Stimulated activated CD8-positive, alpha-beta memory T cell treated with anti-CD3 and anti-CD28 coated beads, Interleukin-15, amount 100 ng/mL, for 24 hours (primary cell): ENCODE results near the gene DOCK10.

Experiments used
- DNase-seq: peaks from one replicate; pipeline ENCODE4 v3.0.0-alpha.2; 2020; ENCODE audit warnings: low read depth

Gene DOCK10

DNA sequence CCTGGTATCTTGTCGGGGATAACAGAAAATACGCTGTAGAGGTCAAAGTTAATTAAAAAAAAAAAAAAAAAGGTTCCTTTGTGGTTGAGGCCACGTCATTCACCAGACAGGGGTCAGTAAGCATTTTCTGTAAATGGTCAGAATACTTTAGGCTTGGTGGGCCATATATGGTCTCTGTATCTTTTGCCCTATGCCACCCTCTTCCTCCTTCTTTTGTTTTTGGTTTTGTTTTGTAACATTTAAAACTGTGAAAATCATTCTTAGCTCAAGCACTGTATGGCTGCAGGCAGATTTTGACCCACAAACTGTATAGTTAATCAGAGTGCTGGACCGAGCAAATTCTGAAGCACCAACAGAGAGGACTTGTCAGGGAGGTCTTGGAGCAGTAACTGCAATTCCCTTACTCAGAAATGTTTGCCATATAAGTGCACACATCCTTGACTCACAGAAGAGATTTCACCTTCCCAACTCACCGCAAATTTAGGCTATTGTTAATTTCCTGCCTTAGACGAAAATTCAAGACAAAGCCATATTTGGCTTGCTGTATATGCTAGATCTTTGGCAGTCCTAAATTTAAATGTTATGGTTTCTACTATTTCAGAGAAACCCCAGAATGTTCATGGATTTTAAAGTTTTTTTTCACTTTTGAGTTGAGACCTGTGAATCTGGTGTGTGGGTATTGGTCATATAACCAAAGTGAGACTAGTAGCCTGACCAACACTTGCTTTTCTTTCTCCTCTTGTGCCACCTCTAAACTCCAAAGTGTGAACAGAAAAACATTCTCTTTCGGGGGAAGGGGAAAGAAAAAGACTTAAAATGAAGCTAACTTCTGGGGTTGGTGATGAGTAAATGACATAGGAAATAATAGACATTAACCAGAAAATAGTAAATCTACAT, 65.4 kb downstream of the DOCK10 start:
- no peak for DNase-seq

DNA sequence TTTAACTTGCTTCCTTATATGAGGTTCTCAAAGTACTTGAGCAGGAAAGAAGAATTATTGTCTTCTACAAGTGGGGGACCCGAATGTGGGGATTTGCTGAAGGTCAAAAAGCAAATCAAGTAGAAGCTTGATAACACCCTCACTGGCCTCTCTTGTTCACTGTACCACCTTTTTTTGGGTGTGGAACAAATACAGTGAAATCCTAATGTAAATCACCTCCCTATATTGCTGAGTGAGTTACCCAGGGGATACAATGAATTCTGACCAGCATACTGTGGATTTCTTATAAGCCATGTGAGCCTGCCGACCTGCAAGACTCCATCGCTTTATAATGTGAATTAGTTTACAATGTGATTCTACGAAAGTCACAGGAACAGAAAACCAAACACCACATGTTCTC, 66.5 kb downstream of the DOCK10 start:
- DNase-seq, result no peak

DNA sequence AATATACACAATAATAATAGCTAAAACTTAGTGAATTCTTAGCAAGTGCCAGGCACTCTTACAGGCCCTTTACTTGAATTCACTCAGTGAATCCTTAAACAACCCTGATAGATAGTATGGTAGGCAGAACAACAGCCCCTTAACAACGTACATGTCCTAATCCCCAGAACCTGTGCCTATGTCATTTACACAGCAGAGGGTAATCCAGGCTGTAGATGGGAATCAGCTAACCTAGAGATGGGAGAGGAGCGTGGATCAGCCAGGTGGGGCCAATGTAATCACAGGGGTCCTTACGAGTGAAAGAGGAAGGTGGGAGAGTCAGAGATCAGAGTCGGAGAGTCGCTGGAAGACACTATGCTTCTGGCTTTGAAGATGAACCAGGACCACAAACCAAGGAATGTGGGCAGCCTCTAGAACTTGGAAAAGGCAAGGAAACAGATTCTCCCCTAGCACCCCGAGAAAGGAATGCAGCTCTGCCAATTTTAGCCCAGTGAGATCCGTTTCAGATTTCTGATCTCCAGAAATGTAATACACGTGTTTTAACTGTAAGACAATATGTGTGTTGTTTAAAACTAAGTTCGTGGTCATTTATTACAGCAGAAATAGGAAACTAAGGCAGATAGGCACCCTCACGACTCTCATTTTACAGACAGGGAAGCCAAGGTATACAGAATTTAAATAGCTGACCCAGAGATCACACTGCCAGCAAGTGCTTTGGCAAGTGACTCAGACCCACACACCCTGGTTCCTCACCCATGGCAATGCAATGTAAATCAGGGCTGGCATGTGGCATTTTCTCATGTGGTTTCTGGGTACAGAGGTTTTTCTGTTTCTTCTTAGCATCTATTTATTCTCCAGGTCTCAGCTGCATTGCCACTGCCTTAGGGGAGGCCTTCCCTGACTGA, 68.9 kb downstream of the DOCK10 start:
- DNase-seq, result no peak

DNA sequence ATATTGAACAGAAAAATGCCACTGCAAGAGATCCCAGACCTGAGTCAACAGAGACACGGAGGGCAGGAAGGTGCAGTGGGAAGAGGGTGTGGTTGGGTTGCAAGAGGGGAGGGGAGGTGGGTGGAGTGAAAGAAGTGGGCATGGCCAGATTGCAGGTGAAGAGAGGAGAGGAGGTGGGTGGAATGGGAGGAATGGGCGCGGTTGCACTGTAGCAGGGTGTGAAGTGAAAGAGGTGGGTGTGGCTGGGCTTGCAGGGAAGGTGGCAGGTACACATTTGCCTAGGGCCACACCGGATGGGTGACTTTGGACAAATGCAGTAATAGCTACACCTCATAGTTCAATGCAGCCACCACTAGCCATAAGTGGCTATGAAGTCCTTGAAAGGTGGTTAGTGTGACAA, 71.1 kb downstream of the DOCK10 start:
- DNase-seq, result no peak

DNA sequence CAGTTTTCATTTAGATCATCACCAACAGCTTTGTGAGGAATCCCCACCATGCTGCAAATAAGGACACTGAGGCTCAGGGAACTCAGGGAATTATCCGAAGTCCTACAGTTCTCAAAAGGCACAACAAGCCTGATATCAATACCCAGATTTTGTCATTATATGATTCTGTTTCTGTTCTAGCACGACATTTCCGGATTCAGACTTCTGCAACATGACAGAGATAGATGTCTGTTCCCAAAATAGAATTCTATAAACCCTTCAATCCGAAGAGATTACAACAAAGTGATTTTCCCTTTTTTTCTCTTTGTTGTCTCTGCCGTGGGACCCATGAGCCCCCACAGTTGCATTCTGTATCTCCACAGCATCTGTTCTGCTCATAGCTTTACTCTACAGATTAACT, 72.0 kb downstream of the DOCK10 start:
- no peak for DNase-seq

DNA sequence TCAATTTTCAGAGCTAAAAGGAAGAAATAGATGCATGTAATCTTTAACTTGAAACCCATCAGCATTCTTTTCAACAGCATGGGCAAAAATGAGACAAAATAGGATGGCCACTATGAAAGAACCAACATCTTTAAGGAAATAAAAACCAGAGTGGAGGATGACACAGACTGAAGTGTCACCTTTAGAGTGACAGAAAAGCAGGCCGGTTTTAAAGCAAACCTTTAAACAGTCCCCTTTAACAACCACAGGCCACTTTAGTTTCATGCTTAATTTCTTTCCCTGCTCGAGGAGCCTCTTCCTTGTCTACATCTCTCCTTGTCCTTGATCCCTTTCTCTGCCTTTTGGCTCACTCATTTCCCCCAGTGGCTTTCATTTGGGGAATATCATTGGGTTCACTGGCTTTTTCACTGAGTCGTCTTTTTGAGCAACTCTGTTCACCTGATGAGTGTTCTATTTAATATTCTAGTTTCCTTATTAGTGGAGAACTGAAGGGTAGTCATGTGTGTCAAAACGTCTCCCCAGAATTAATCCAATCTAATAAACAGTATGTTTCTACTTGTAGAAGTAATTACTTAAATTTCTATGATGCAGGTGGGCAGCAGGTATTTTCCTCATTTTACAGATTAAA, 72.5 kb downstream of the DOCK10 start:
- no peak for DNase-seq

DNA sequence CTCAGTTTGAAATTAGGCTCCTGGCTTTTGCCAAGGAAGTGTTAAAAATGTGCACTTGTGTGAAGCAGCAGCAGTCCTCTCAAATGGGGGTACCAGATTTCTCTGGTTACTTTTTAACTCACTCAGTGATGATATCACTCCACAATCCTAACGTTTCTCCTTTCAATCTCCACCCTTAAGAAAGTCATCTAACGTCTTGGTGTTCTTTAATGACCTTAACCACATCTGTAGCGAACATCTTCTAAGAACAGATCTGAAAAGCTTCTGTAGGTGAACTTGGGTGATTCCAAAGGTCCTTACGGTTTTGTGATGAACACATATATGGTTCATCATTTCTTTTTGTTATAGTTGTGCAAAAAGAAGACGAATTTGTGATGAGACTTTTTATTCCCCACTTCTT, 73.2 kb downstream of the DOCK10 start:
- DNase-seq, result no peak

DNA sequence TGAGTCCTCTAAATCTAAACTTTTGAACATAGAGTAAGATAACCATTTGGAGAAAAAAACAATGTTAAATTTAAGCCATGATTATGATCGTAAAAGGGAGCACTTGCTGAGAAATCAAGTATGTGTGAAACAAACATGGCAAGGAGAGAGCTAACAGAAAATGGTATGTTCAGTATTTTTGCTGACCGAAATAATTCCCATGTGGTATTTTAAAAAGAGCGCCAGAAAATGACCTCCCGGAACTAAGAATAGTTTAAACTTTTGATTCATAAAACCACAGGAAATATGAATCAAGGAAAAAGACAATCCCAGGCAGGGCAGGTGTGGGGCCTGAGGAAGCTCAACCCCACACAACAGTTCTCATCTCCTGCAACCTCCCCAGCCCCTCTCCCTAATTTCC, 74.2 kb downstream of the DOCK10 start:
- no peak for DNase-seq

DNA sequence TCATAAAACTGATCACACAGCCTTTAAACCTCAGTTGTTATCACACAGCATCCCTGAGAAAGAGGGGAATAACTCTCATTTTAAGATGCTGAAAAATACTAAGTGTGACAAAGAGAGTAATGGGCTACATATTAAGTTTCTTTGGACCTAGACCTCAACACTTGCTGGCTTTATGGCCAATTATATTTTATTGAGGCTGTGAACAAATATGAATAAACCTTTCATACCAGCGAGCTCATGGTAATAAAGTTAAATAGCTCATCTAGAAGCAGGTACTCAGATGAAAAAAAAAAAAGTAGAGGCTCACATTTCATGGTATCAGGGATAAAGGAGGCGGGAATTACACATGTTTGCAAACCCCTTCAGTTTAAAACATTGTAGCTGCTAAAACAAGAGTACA, 75.7 kb downstream of the DOCK10 start:
- DNase-seq, result no peak

DNA sequence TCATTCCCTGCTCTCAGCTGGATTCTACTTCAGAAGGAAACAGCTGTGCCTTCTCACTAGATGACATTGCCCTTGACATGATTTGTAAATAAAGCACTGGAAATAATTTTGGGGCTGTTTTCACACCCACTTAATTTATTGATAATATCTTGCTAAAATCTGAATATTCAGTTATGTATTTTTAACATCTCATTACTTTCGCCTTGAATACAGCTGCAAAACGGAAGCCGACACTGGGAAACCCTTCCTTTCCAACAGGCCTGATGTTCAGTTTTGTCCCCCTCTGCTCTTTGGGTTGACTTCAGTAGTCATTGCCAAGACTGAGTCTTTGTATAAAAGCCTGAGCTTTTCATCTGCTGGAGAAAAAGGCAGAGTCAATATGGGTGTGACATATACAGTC, 82.7 kb downstream of the DOCK10 start:
- no peak for DNase-seq

DNA sequence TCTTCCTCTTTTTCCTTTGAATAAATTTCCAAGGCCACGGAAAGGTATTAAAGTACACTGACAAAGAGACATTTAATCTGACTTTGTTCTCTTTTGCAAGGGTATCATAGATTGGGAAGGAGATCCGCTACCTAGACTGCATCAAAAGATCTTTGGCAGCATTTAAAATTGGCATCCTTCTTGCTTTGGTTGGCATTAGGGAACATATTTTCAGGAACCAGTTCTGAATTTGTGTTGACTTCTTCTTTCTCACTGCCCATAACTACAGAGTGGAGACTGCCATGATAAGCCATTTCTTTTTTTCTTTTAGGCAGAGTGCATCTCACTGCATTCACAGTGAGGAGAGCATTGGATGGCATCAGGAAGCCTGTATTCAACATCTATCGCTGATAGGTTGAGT, 83.4 kb downstream of the DOCK10 start:
- no peak for DNase-seq

DNA sequence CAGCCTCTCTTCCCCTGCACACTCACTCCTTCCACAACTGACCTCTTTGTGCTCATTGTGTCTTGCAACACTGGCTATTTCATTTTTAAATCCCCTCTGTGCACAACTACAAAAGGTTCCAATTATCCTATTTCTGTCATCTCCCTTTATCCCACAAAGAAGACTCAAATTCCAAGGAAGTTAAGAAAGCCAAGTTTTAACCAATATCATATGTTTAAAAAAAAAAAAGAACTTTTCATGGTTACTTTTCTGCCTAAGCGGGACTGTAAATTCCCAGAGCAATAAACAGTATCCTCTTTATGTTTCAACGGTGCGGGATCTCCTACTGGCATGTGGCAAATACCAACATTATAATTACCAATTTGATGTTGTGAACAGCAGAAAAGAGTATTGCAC, 83.8 kb downstream of the DOCK10 start:
- DNase-seq, result no peak

DNA sequence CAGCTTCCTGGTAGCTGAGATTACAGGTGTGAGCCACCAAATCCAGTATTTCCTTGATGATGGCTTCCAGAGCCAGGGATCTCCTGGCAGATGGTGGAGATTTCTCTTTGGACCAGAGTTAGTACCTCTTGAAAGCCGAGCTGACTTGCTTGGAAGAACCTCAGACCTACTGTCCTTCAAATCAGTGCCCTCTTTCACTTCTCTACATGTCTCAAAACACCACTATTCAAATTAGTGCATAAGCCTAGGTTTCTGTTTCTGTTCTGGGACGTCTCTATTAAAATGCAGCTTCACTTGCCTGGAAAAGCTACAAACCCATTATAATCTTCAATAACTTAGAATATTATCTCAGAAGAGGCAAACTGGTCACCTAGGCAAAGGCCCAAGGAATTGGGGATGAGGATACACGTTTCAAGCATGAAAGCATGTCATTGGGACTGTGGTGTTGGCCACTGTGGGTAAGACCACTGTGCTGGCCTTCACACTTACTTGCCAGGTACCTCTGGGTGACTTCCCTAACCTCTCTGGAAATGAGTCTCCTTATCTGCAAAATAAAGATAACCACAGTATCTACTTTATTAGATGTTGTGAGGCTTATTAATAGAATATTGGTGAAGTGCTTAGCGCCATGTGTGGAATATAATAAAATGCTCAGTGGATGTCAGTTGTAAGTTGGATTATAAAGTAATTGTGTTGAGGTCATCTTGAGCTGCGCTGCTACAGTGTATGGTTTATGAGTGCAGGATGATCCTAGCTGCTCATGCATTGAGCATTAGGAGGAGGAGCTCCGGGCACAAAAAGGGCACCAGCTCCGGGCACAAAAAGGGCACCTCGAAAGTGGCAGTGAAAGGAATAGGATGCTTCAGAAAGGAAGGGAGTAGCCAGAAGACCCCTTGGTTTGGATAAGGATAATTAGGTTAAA, 84.5 kb downstream of the DOCK10 start:
- no peak for DNase-seq

DNA sequence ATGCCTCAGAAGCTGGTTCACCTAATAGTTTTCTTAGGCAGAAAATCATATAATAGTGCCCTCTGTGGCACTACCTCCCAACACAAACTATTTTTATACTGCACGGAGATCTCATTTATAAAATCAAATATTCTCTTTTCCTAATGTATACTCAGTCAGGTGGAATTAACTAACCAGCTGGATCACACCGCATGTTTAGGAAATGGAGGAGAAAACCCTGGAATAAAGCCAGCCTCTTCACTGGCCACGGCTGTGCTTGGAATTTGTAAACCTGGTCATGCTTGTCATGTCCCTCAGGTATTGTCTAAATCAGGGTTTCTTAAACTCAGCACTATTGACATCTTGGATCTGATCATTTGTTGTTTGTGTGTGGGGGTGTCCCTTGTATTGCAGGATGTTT, 85.6 kb downstream of the DOCK10 start:
- DNase-seq, result no peak

DNA sequence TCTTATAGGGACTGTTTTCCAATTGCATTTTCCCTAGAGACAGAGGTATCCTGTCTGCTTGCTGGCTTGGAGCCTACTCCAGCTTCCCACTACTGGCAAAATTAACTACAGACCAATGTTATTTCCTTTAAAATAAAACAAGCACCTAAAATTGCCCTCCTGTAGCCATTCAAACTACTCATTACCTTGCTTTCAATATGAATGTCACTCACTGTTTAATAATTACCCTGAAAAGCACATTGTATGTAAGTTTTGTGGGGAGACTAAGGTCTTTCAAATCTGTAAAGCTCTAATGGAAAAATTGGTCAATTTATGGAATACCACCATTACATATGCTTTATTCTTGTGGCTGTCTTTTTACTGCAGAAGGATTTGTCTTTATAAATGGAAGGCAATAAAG, 87.3 kb downstream of the DOCK10 start:
- DNase-seq, result no peak

DNA sequence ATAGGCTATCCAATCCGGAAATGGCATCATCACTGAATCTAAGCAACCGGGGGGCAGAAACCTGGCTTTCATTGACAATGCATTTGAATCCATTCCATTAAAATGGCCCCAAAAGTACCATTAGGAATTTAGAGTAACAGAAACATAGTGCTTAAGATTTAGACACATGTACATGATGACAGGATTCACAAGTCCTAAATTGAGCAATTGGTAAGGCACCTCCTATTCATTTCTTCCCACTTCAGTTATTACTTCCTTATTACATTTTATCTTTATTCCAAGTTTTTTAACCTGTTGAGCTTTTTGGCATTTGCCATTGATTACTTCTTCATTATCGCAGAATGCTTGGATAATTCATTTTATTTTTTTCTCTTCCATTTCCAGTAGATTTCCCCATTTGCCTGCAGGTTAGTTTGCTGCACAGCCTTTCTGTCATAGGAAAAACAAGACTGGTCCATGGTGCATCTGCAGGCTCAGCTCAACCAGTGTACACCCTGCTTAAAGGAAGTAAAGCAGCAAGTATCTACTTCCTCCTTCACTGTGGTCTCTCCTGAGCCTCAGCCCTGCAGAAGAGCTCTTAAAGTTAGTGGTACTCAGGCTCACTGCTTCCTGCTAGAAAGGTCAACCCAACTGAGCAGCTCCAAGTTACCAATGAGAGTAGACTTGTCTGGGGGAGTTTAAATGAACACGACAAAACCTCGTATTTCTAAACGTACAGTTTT, 89.2 kb downstream of the DOCK10 start:
- no peak for DNase-seq

DNA sequence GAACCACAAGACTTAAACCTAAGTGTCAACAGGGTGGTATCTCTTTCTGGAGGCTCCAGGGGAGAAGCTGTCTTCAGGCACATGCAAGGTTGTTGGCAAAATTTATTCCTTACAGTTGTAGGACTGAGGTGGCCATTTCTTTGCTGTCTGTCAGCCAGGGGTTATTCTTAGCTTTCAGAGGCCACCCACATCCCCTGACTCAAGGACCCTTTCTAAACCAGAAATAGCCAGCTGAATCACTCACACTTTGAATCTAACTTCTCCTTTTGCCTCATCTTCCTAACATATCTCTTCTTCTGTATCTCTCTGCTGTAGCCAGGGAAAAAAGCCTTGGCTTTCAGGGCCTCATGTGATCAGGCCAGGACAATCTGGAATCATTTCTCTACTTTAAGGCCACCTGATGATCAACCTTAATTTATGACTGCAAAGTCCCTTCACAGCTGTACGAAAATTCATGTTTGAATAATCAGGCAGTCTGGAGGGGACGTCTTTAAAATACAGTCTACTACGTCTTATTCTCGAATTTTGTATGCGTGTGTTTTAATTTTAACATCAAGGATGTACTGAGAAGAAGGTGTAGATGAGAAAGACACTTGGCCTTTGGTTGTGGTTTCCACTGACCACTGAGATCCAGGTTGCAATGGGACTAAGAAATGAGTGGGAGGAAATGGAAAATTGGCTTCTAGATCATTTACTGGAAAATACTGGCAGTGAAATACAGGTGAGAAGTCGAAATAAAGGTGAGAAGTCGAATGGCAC, 90.4 kb downstream of the DOCK10 start:
- no peak for DNase-seq

DNA sequence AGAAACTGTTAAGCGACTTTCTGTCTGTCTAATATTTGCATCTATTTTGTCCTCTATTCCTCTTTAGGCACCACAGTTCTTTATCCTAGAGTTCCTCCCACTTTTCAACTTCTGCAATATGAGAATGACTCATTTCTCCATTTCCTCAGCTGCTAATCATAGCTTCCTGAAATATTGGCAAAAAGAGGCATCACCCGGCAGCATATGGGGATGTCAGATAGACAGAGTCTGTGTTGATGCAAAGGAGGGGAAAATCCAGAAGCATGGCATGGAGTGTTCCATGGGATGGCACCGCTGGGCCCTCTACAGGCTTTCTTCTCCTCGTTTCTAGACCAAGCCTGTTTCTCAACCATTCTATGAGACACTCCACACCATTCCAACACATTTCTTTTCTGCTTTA, 93.4 kb downstream of the DOCK10 start:
- DNase-seq, result no peak

DNA sequence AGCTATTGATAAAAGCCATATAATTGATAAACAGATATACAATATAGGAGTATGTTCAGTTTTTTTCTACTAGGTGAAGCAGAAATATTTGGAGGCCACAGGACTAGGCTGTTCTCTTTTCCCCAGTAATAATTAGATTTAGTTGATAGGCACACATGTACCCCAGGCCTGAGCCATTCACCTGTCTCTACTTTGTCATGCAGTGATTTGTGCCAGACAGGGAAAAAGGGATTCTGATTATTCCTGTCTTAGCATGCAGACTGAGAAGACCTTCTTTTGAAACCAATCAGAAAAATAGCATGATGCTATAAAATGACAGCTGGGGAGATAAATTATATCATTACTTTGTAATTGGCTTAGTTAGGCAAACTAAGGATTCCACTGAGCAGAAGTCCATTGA, 94.3 kb downstream of the DOCK10 start:
- no peak for DNase-seq

DNA sequence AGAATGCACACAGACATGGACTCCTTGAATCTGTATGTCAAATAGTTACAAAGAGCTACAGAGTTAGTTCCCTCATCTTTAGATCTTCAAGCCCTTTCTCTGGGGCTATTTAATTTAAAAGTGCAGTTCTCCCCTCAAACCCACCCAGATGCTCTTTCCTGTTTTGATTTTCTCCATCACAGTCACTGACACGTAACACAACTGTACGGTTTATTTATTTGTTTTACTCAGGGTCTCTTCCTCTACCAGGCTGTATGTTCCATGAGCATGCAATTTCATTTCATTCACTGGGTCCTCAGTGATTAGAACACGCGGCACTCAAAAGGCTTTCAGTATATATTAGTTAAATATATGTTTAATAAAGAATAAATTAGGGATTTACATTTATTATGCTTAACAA, 94.7 kb downstream of the DOCK10 start:
- no peak for DNase-seq
